Fibroblast of lung (primary cell): ENCODE data around the gene IKZF3. TPM values are rescaled to one million over a fixed set of nuclear protein-coding genes. Genes with fewer than 3 reads are reported as not detected.

Experiments
- DNase-seq, 2 donors: peaks; one replicate each; pipeline versions ENCODE4 v3.0.0 to v3.0.0-alpha.2; 2010; ENCODE audit warnings: low read depth in 2 of 2
- H2AFZ ChIP-seq: 2 replicates; pipeline ENCODE4 v1.5.1; 2012; ENCODE audit warnings: low read length, control low read depth, inconsistent platforms
- H3K27ac ChIP-seq: 2 replicates; pipeline ENCODE4 v1.5.1; 2011; ENCODE audit warnings: low read length, control low read depth; ENCODE audit not compliant: insufficient read depth
- H3K27me3 ChIP-seq: 2 replicates; pipeline ENCODE4 v1.5.1; 2011; ENCODE audit warnings: mild to moderate bottlenecking, low read length; ENCODE audit not compliant: control insufficient read depth, insufficient read depth
- H3K36me3 ChIP-seq: 2 replicates; pipeline ENCODE4 v1.5.1; 2011; ENCODE audit warnings: low read length; ENCODE audit not compliant: control insufficient read depth, insufficient read depth
- H3K4me1 ChIP-seq: 2 replicates; pipeline ENCODE4 v1.5.1; 2011; ENCODE audit warnings: low read length; ENCODE audit not compliant: control insufficient read depth, insufficient read depth; ENCODE audit errors: extremely low read depth
- H3K4me2 ChIP-seq: 2 replicates; pipeline ENCODE4 v1.5.1; 2011; ENCODE audit warnings: low read length, control low read depth; ENCODE audit not compliant: insufficient read depth; ENCODE audit errors: extremely low read depth
- H3K4me3 ChIP-seq, 4 experiments: fragments of 200-600 bp in 1 of 4; sonication (generic) in 1 of 4; replicated peaks in 1 of 4; 2 replicates each; pipeline ENCODE4 v1.5.1; 2011 to 2016; ENCODE audit warnings: low read length in 4 of 4, low read depth in 3 of 4, mild to moderate bottlenecking in 3 of 4, control low read depth in 2 of 4, inconsistent platforms in 1 of 4, mixed read lengths in 1 of 4; ENCODE audit not compliant: insufficient read depth in 1 of 4; ENCODE audit errors: control extremely low read depth in 1 of 4
- H3K79me2 ChIP-seq: 2 replicates; pipeline ENCODE4 v1.5.1; 2012; ENCODE audit warnings: mild to moderate bottlenecking, low read length, inconsistent platforms; ENCODE audit not compliant: control insufficient read depth, insufficient read depth
- H3K9ac ChIP-seq: 2 replicates; pipeline ENCODE4 v1.5.1; 2011; ENCODE audit warnings: mild to moderate bottlenecking, low read length, control low read depth; ENCODE audit not compliant: insufficient read depth
- H3K9me3 ChIP-seq: 2 replicates; pipeline ENCODE4 v1.5.1; 2012; ENCODE audit warnings: low read depth, low read length; ENCODE audit not compliant: control insufficient read depth, insufficient read depth
- H4K20me1 ChIP-seq: 2 replicates; pipeline ENCODE4 v1.5.1; 2011; ENCODE audit warnings: low read length; ENCODE audit not compliant: control insufficient read depth, insufficient read depth; ENCODE audit errors: extremely low read depth
- CTCF ChIP-seq, 2 donors: IDR thresholded peaks in 1 of 2; conservative IDR thresholded peaks in 1 of 2; 1 replicate in 1 of 2; 2 replicates in 1 of 2; pipeline ENCODE4 v1.5.1; 2011 to 2012; ENCODE audit warnings: low read length in 2 of 2, control low read depth in 1 of 2, inconsistent platforms in 1 of 2, low read depth in 1 of 2, mild to moderate bottlenecking in 1 of 2
- EZH2 ChIP-seq: IDR thresholded peaks from 2 replicates; pipeline ENCODE4 v1.5.1; 2012; ENCODE audit warnings: low read length, control low read depth, mild to moderate bottlenecking; ENCODE audit errors: missing control alignments
- polyA plus RNA-seq, 2 donors: library from polyadenylated mRNA; depleted of rRNA in 1 of 2; stranded (reverse) in 1 of 2; unstranded in 1 of 2; fragments of >200 nt; gene quantifications; 2 replicates each; pipeline ENCODE4 v1.2.1, GENCODE V29; 2011 to 2012; ENCODE audit warnings: missing spikeins in 1 of 2
- total RNA-seq: library from RNA; depleted of rRNA; stranded (reverse); fragments of >200 nt; gene quantifications from 2 replicates; pipeline ENCODE4 v1.2.1, GENCODE V29; 2014

Gene IKZF3
- total and polyA plus RNA-seq, 2 donors (not counting 1 experiment from before 2014, with no cell fraction given) = not detected

DNA sequence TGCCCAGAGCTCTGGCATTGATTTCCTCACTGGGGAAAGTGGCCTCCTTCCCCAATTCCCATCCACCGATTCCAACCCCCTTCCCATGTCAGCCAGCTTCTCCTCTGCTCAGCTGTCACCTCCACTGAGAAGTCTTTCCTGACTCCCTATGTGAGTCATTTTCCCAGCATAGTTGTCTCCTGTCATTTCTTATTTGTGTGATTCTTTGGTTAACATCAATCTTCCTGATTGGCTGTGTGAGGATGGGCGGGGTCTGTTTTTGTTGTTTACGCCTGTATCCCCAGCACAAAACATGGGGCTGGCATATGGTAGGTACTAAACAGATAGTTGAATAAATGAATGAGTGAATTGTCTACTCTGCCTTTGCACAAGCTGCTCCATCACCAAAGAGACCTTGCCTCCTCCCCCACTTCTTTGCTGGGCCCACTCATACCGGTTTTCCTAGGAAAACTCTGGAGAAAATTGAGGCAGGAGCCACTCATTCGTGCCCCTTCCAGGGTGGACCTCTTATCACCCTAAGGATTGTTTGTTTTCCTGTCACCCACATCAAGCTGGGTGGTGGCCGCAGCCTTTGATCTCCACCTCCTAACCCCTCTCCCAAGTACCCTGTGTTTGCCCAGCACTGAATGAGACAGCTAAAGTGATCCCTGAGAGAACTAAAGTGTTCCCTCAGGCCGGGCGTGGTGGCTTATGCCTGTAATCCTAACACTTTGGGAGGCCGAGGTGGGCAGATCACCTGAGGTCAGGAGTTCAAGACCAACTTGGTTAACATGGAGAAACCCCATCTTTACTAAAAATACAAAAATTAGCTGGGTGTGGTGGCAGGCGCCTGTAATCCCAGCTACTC lies 127.6 kb downstream of the IKZF3 start:
- no peak for DNase-seq
- Histone ChIP-seq H3K4me1 (peaks cover 8% of the 10 kb centered on the region), H3K27me3 (peaks cover 7% of the 10 kb centered on the region), H3K27ac (no peak overlapping the region), H3K9ac (no peak overlapping the region), H4K20me1 (no peaks in the 10 kb centered on the region), H3K9me3 (no peaks in the 10 kb centered on the region), H3K79me2 (no peaks in the 10 kb centered on the region), H3K36me3 (no peaks in the 10 kb centered on the region), H3K4me2 (no peak overlapping the region), H2AFZ (no peak overlapping the region), H3K4me3 (no peak overlapping the region)
- TF ChIP-seq CTCF (conservative IDR thresholded peaks at IDR 0.05 in 1 of 2, IDR thresholded peaks at IDR 0.05 in 1 of 2; ENCODE audit: low read depth in 1 of 2, low read length in 2 of 2) (no peak), EZH2 (no peak)

- peaks cover 7% of the 10 kb centered on the region for H3K27me3 ChIP-seq
- H3K4me3 ChIP-seq = no peak overlapping the region
- peaks cover 8% of the 10 kb centered on the region for H3K4me1 ChIP-seq
- H3K9ac ChIP-seq = no peak overlapping the region
- TF ChIP-seq EZH2 (no peak), CTCF (conservative IDR thresholded peaks at IDR 0.05 in 1 of 2, IDR thresholded peaks at IDR 0.05 in 1 of 2; ENCODE audit: low read depth in 1 of 2, low read length in 2 of 2) (no peak)
- no peak overlapping the region for H2AFZ ChIP-seq
- no peaks in the 10 kb centered on the region for H3K79me2 ChIP-seq
- H3K9me3 ChIP-seq = no peaks in the 10 kb centered on the region
- DNase-seq = no peak
- no peaks in the 10 kb centered on the region for H3K36me3 ChIP-seq
- H3K4me2 ChIP-seq = no peak overlapping the region
- no peaks in the 10 kb centered on the region for H4K20me1 ChIP-seq
- H3K27ac ChIP-seq = no peak overlapping the region
Measured at GRCh38 chr17:39735882-39736281, 128.2 kb downstream of the IKZF3 start.

DNA sequence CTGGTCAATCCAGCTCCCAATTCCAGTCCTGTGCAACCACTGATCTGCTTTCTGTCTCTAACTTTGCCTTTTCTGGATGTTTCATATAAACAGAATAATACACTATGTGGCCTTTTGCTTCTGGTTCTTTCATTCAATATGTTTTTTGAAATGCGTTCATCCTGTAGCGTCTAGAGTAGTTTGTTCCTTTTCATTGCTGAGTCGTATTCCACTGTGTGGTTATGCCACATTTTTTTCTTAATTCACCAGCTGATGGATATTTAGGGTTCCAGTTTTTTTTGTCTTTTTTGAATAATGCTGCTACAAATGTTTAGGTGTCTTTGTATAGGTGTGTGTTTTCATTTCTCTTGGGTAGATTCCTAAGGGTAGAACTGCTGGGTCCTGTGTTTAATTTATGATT lies 131.5 kb downstream of the IKZF3 start:
- peaks cover under 1% of the 10 kb centered on the region for H3K27me3 ChIP-seq

More for the DNA sequence above, 131.5 kb downstream of the IKZF3 start:
- H3K4me2 ChIP-seq = no peak overlapping the region
- DNase-seq = no peak
- H3K36me3 ChIP-seq = peaks cover 8% of the 10 kb centered on the region
- no peak overlapping the region for H2AFZ ChIP-seq
- H3K4me1 ChIP-seq = no peaks in the 10 kb centered on the region
- no peak overlapping the region for H3K9ac ChIP-seq
- H3K79me2 ChIP-seq = no peaks in the 10 kb centered on the region
- no peak overlapping the region for H3K27ac ChIP-seq
- no peaks in the 10 kb centered on the region for H4K20me1 ChIP-seq
- TF ChIP-seq EZH2 (no peak), CTCF (conservative IDR thresholded peaks at IDR 0.05 in 1 of 2, IDR thresholded peaks at IDR 0.05 in 1 of 2; ENCODE audit: low read depth in 1 of 2, low read length in 2 of 2) (no peak)
- no peak overlapping the region for H3K4me3 ChIP-seq
- H3K9me3 ChIP-seq = no peaks in the 10 kb centered on the region
